ENCODE measurements around the gene PPP3CA. TPM values are rescaled to one million over a fixed set of nuclear protein-coding genes. Genes with fewer than 3 reads are reported as not detected.

Gene PPP3CA
- total and polyA plus RNA-seq, 2 of the 8 experiments (the other 6 are each of a cell fraction or from before 2014, with no cell fraction given), result 7.9 to 35.0 TPM

- H3K4me2 ChIP-seq (ENCODE audit: insufficient read depth in 1 of 2, low read depth in 2 of 2, low read length in 2 of 2), result no peak overlapping the region
- POLR2A ChIA-PET (ENCODE audit: partially characterized antibody), result no interaction called here
- no peaks in the 10 kb centered on the region for H3K36me3 ChIP-seq (ENCODE audit: control insufficient read depth in 2 of 4, insufficient read depth in 4 of 4, low read length in 3 of 4)
- H3K79me2 ChIP-seq (ENCODE audit: control insufficient read depth in 1 of 2, insufficient read depth in 2 of 2, low read length in 2 of 2), result peaks cover 0 to 87% of the 10 kb centered on the region in 2 experiments; a peak in 2 of 4 replicates
- H2BK20ac ChIP-seq (ENCODE audit: low read length), result no peak overlapping the region
- H3K23ac ChIP-seq (ENCODE audit: insufficient read length), result no peak overlapping the region
- H3K18ac ChIP-seq (ENCODE audit: extremely low read depth, low read length), result no peak overlapping the region
- H3K27ac ChIP-seq (ENCODE audit: low read depth, low read length), result no peak overlapping the region
- peaks cover 0 to 1% of the 10 kb centered on the region in 2 experiments for H4K20me1 ChIP-seq (replicated peaks in 1 of 2; ENCODE audit: control insufficient read depth in 1 of 2, insufficient read depth in 2 of 2, low read length in 2 of 2)
- no peak overlapping the region for H2BK120ac ChIP-seq (replicated peaks; ENCODE audit: low read depth, low read length)
- no peaks in the 10 kb centered on the region for H3K23me2 ChIP-seq (ENCODE audit: low read depth, low read length)
- no peak overlapping the region for H2BK15ac ChIP-seq (ENCODE audit: low read length)
- H3K9ac ChIP-seq (replicated peaks in 1 of 4; ENCODE audit: extremely low read depth in 1 of 4, low read depth in 3 of 4, low read length in 3 of 4), result no peak overlapping the region
- FAIRE-seq (no peak), DNase-seq (ENCODE audit: low read depth in 1 of 2, low spot score in 2 of 2) (no peak)
- no peak overlapping the region for H3K4ac ChIP-seq (replicated peaks; ENCODE audit: insufficient read length, low read depth, low read length)
- H2AK5ac ChIP-seq (ENCODE audit: low read depth, low read length), result no peak overlapping the region
- TF ChIP-seq EP300 (IDR thresholded peaks at IDR 0.05; ENCODE audit: borderline replicate concordance in 1 of 2, low read depth in 2 of 2, low read length in 2 of 2) (no peak), CREB1 (IDR thresholded peaks at IDR 0.05) (no peak), TAF1 (IDR thresholded peaks at IDR 0.05; ENCODE audit: low read depth, low read length) (no peak), ATF2 (IDR thresholded peaks at IDR 0.05; ENCODE audit: low read length) (no peak)
- no peak overlapping the region for H3K56ac ChIP-seq (replicated peaks; ENCODE audit: insufficient read length, low read depth, low read length)
- 88% methylated on average over 1 of the region's 1 CpG; no CpG with 5 or more reads in 1 of the 2 experiments for WGBS, 2 experiments (ENCODE audit: extremely low coverage in 1 of 2, insufficient coverage in 1 of 2, insufficient read length in 1 of 2, insufficient replicate concordance in 2 of 2, low coverage in 1 of 2, low lambda C conversion rate in 2 of 2, missing lambda C conversion rate in 1 of 2)
- CTCF ChIA-PET (ENCODE audit: partially characterized antibody), result interaction anchor here (0.6 kb wide), 1 partner anchor 17 kb away, joined by 3 read pairs; no protein-coding TSS in a partner anchor
- H4K5ac ChIP-seq (ENCODE audit: insufficient read length, low read depth, low read length), result no peak overlapping the region
- no peak overlapping the region for H3K14ac ChIP-seq (ENCODE audit: insufficient read length)
- no peak overlapping the region for H2BK12ac ChIP-seq (ENCODE audit: low read depth, low read length)
- no peak overlapping the region for H2AFZ ChIP-seq (ENCODE audit: low read length)
- H4K91ac ChIP-seq (replicated peaks; ENCODE audit: insufficient read length, low read length), result no peak overlapping the region
- H3K79me1 ChIP-seq (ENCODE audit: low read depth, low read length), result no peaks in the 10 kb centered on the region; the same call in 1 of the 2 replicates
- H3K27me3 ChIP-seq (replicated peaks in 1 of 4; ENCODE audit: control insufficient read depth in 3 of 4, extremely low read depth in 1 of 4, insufficient read depth in 3 of 4, low read length in 3 of 4), result no peaks in the 10 kb centered on the region
- H3K9me3 ChIP-seq (ENCODE audit: insufficient read depth in 2 of 2, low read depth in 1 of 2, low read length in 1 of 2), result no peaks in the 10 kb centered on the region
- H4K8ac ChIP-seq (ENCODE audit: extremely low read depth, insufficient read depth, low read length), result no peak overlapping the region
- no peak overlapping the region for H3K4me3 ChIP-seq (ENCODE audit: extremely low read depth in 1 of 4, insufficient read depth in 2 of 4, low read depth in 3 of 4, low read length in 4 of 4)
- no peak overlapping the region for H2BK5ac ChIP-seq (ENCODE audit: low read depth, low read length)
- H3K4me1 ChIP-seq (replicated peaks in 1 of 4; ENCODE audit: control insufficient read depth in 3 of 4, insufficient read depth in 4 of 4, low read length in 3 of 4), result peaks cover 0 to 15% (median 4%) of the 10 kb centered on the region in 4 experiments; a peak in 6 of 7 replicates
These were observed 16.3 kb downstream of the PPP3CA start for GRCh38 chr4:101331017-101331416.

Measured in H1 (cell line).